Body of pancreas (tissue), 4 donors: ENCODE results near the gene MDN1.

Source experiments
- CTCF ChIP-seq, 7 experiments: fragments of 450-650 bp in 4 of 7; fragments of 200-600 bp in 3 of 7; sonication (generic) in 3 of 7; IDR thresholded peaks; one replicate each; pipeline ENCODE4 v1.5.1; 2016 to 2019; ENCODE audit warnings: antibody characterized with exemption in 7 of 7
- POLR2A ChIP-seq, 3 donors: fragments of 450-650 bp; IDR thresholded peaks; one replicate each; pipeline ENCODE4 v1.6.1; 2016; ENCODE audit warnings: antibody characterized with exemption in 3 of 3, mild to moderate bottlenecking in 2 of 3

GRCh38 chr6:89716532-89716931 lies 103.1 kb downstream of the MDN1 start:
- no peak for TF ChIP-seq CTCF (IDR thresholded peaks at IDR 0.05)
- no peak for TF ChIP-seq POLR2A (IDR thresholded peaks at IDR 0.05)
